HCT116 (cell line): ENCODE measurements around the gene MINK1. TPM values are rescaled to one million over a fixed set of nuclear protein-coding genes. Genes with fewer than 3 reads are reported as not detected.

Experiments
- ATAC-seq: fragments of 200-7000 bp; cut with Tn5 transposase; 2 replicates; pipeline ENCODE4 v1.9.1; 2020; ENCODE audit warnings: mild to moderate bottlenecking, moderate library complexity
- BruUV-seq: library from RNA; stranded (reverse); fragments of 400-500 nt; replicated peaks from 2 replicates; lab custom pipeline; 2021; lab: Mats Ljungman, UMichigan
- CTCF ChIA-PET: fragments of 300-600 bp; sonication (Branson Sonifier 250); formaldehyde crosslinking; loops from one replicate; lab custom pipeline; 2021; ENCODE audit warnings: antibody characterized with exemption; lab: Charles Lee
- POLR2A ChIA-PET: fragments of 300-600, 350-600 bp; sonication (Branson Sonifier 250); formaldehyde crosslinking; loops from one replicate; lab custom pipeline; 2021; ENCODE audit warnings: antibody characterized with exemption; lab: Charles Lee
- RAD21 ChIA-PET, 2 experiments: fragments of 300-600 bp; sonication (Branson Sonifier 250); formaldehyde crosslinking; loops; one replicate each; lab custom pipeline; 2023; ENCODE audit warnings: low total read pairs in 2 of 2; ENCODE audit not compliant: uncharacterized antibody in 2 of 2, unreplicated experiment in 2 of 2, low non-redundant PET in 1 of 2; lab: Charles Lee
- DNase-seq: peaks from one replicate; pipeline ENCODE4 v3.0.0-alpha.2; 2010; ENCODE audit warnings: low read depth, low spot score
- H2AFZ ChIP-seq: fragments of 200-600 bp; shearing (Covaris generic), sonication (generic); 2 replicates; pipeline ENCODE4 v1.6.1; 2017; ENCODE audit warnings: low read depth, mixed run types, mixed read lengths, antibody characterized with exemption, low read length; ENCODE audit not compliant: poor library complexity, severe bottlenecking
- H3K27ac ChIP-seq: 2 replicates; pipeline ENCODE4 v1.5.1; 2012; ENCODE audit warnings: low read depth, low read length
- H3K27me3 ChIP-seq: fragments of 200-600 bp; sonication (generic); 2 replicates; pipeline ENCODE4 v1.6.1; 2016; ENCODE audit warnings: mixed run types, low read length, mixed read lengths; ENCODE audit not compliant: insufficient read depth
- H3K36me3 ChIP-seq, 2 experiments: fragments of 200-500 bp in 1 of 2; fragments of 200-600 bp in 1 of 2; sonication (Bioruptor generic) in 1 of 2; sonication (generic) in 1 of 2; 2 replicates each; pipeline versions ENCODE4 v1.5.1 to v1.6.1; 2014 to 2016; ENCODE audit warnings: low read length in 2 of 2, inconsistent platforms in 1 of 2, mixed read lengths in 1 of 2, mixed run types in 1 of 2; ENCODE audit not compliant: insufficient read depth in 2 of 2, control insufficient read depth in 1 of 2
- H3K4me1 ChIP-seq, 2 experiments: fragments of 200-600 bp in 1 of 2; sonication (generic) in 1 of 2; 2 replicates each; pipeline versions ENCODE4 v1.5.1 to v1.6.1; 2012 to 2017; ENCODE audit warnings: low read length in 2 of 2, inconsistent platforms in 1 of 2, mild to moderate bottlenecking in 1 of 2, mixed read lengths in 1 of 2, mixed run types in 1 of 2, moderate library complexity in 1 of 2; ENCODE audit not compliant: insufficient read depth in 2 of 2, control insufficient read depth in 1 of 2
- H3K4me2 ChIP-seq: fragments of 200-600 bp; sonication (generic); 2 replicates; pipeline ENCODE4 v1.6.1; 2017; ENCODE audit warnings: mixed run types, low read length, mixed read lengths
- H3K4me3 ChIP-seq, 2 experiments: fragments of 200-600 bp in 1 of 2; sonication (generic) in 1 of 2; replicated peaks in 1 of 2; 2 replicates each; pipeline ENCODE4 v1.5.1; 2011 to 2016; ENCODE audit warnings: low read length in 2 of 2, control low read depth in 1 of 2, low read depth in 1 of 2, mild to moderate bottlenecking in 1 of 2, mixed read lengths in 1 of 2, mixed run types in 1 of 2
- H3K79me2 ChIP-seq: fragments of 200-600 bp; sonication (generic); 2 replicates; pipeline ENCODE4 v1.6.1; 2017; ENCODE audit warnings: mild to moderate bottlenecking, mixed run types, low read length, moderate library complexity, mixed read lengths; ENCODE audit not compliant: insufficient read depth
- H3K9ac ChIP-seq: fragments of 200-600 bp; sonication (generic); 2 replicates; pipeline ENCODE4 v1.6.1; 2016; ENCODE audit warnings: low read length, mixed read lengths
- H3K9me2 ChIP-seq: fragments of 200-600 bp; sonication (generic), shearing (Covaris generic); 2 replicates; pipeline ENCODE4 v1.6.1; 2017; ENCODE audit warnings: mixed run types, mild to moderate bottlenecking, moderate library complexity; ENCODE audit not compliant: insufficient read depth
- H3K9me3 ChIP-seq, 2 experiments: fragments of 200-500 bp in 1 of 2; fragments of 200-600 bp in 1 of 2; sonication (Bioruptor generic) in 1 of 2; sonication (generic) in 1 of 2; 2 replicates each; pipeline ENCODE4 v1.6.1; 2014 to 2017; ENCODE audit warnings: low read length in 2 of 2, mixed read lengths in 2 of 2, inconsistent platforms in 1 of 2, low read depth in 1 of 2, mild to moderate bottlenecking in 1 of 2, mixed run types in 1 of 2, moderate library complexity in 1 of 2; ENCODE audit not compliant: control insufficient read depth in 1 of 2, insufficient read depth in 1 of 2
- H4K20me1 ChIP-seq: fragments of 200-600 bp; sonication (generic), shearing (Covaris generic); 2 replicates; pipeline ENCODE4 v1.6.1; 2017; ENCODE audit warnings: mixed run types, mild to moderate bottlenecking, moderate library complexity; ENCODE audit not compliant: insufficient read depth
- ELF1 ChIP-seq: IDR thresholded peaks from 2 replicates; pipeline ENCODE4 v1.6.1; 2012; ENCODE audit warnings: low read depth, borderline replicate concordance
- RAD21 ChIP-seq: IDR thresholded peaks from 2 replicates; pipeline ENCODE4 v1.6.1; 2012; ENCODE audit warnings: low read depth, mild to moderate bottlenecking
- TCF7L2 ChIP-seq: IDR thresholded peaks from 2 replicates; pipeline ENCODE4 v1.7.0; 2011; ENCODE audit warnings: borderline replicate concordance, inconsistent platforms; ENCODE audit not compliant: insufficient read depth, insufficient read length; ENCODE audit errors: extremely low read depth
- ZFX ChIP-seq: fragments of 450-650 bp; IDR thresholded peaks from 2 replicates; pipeline ENCODE4 v1.6.1; 2017
- intact Hi-C: fragments of 100-400 bp; cut with micrococcal nuclease; formaldehyde crosslinking; loops from 2 replicates; pipeline ENCODE4 v1.10.0; 2022
- total RNA-seq: library from RNA; stranded (reverse); gene quantifications from one replicate; pipeline ENCODE4 v1.2.1, GENCODE V29; 2021; ENCODE audit not compliant: unreplicated experiment
- TF ChIP-seq, protein P1 (sequence below): IDR thresholded peaks from 2 replicates; pipeline ENCODE4 v1.6.1; 2012; ENCODE audit warnings: low read depth
- TF ChIP-seq, protein P2 (sequence below): IDR thresholded peaks from 2 replicates; pipeline ENCODE4 v1.6.1; 2012
- TF ChIP-seq, protein P3 (sequence below), 3 experiments: fragments of 200-600 bp in 1 of 3; sonication (generic) in 1 of 3; IDR thresholded peaks in 2 of 3; conservative IDR thresholded peaks in 1 of 3; 2 replicates each; pipeline ENCODE4 v1.5.1; 2012 to 2017; ENCODE audit warnings: low read depth in 2 of 3, low read length in 2 of 3, antibody characterized with exemption in 1 of 3, borderline replicate concordance in 1 of 3, control low read depth in 1 of 3, mild to moderate bottlenecking in 1 of 3, mixed read lengths in 1 of 3, mixed run types in 1 of 3, moderate library complexity in 1 of 3; ENCODE audit not compliant: insufficient read depth in 1 of 3

MINK1 gene
- total RNA-seq, 1 experiment from 2014 or later, result 85.2 TPM

DNA sequence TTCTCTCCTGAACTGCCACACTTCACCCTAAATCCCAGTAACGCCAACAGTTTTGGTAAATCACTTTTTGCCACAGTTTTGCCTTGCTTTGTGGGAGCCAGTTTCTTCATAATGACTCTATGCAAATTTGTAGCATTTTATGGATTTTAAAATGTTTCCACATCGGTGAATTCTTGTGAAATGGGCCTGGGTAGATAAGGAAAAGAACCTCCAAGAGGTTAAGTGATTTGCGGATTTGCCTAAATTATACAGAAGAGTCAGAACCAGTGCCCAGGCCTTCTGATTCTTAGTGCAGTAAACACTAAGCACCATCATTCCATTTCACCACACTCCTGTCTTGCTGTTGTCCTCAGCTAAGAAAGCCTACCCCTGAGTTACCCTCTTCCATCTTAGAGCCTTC lies 17.9 kb downstream of the MINK1 start (continued):
- TF ChIP-seq RAD21 (no peak), TCF7L2 (no peak)
- TF ChIP-seq, protein P1, sequence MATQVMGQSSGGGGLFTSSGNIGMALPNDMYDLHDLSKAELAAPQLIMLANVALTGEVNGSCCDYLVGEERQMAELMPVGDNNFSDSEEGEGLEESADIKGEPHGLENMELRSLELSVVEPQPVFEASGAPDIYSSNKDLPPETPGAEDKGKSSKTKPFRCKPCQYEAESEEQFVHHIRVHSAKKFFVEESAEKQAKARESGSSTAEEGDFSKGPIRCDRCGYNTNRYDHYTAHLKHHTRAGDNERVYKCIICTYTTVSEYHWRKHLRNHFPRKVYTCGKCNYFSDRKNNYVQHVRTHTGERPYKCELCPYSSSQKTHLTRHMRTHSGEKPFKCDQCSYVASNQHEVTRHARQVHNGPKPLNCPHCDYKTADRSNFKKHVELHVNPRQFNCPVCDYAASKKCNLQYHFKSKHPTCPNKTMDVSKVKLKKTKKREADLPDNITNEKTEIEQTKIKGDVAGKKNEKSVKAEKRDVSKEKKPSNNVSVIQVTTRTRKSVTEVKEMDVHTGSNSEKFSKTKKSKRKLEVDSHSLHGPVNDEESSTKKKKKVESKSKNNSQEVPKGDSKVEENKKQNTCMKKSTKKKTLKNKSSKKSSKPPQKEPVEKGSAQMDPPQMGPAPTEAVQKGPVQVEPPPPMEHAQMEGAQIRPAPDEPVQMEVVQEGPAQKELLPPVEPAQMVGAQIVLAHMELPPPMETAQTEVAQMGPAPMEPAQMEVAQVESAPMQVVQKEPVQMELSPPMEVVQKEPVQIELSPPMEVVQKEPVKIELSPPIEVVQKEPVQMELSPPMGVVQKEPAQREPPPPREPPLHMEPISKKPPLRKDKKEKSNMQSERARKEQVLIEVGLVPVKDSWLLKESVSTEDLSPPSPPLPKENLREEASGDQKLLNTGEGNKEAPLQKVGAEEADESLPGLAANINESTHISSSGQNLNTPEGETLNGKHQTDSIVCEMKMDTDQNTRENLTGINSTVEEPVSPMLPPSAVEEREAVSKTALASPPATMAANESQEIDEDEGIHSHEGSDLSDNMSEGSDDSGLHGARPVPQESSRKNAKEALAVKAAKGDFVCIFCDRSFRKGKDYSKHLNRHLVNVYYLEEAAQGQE, result no peak
- TF ChIP-seq, all 23 proteins: peak for 0

DNA sequence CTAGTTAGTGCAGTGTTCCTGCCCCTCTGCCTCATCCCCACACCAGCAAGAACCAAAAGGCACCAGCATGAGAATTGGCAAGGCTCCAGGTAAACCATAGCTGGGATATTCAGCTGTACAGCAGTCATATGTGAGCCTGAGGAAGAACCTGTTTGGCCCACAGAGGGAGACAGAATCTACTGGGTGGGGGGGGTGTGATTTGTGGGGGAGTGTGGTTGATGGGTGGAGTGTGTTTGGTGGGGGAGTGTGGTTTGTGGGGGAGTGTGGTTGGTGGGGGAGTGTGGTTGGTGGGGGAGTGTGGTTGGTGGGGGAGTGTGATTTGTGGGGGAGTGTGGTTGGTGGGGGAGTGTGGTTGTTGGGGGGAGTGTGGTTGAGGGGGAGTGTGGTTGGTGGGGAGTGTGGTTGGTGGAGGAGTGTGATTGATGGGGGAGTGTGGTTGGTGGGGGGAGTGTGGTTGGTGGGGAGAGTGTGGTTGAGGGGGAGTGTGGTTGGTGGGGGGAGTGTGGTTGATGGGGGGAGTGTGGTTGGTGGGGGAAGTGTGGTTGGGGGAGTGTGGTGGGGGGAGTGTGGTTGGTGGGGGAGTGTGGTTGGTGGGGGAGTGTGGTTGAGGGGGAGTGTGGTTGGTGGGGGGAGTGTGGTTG lies 19.5 kb downstream of the MINK1 start:
- Histone ChIP-seq H4K20me1 (no peaks in the 10 kb centered on the region), H3K36me3 (no peaks in the 10 kb centered on the region), H3K9me2 (no peaks in the 10 kb centered on the region), H3K9ac (no peak overlapping the region), H3K27me3 (no peaks in the 10 kb centered on the region), H3K79me2 (peaks cover 76% of the 10 kb centered on the region), H3K27ac (no peak overlapping the region)
- RAD21 ChIA-PET, result no interaction called here
- POLR2A ChIA-PET, result no interaction called here
- CTCF ChIA-PET, result no interaction called here
- ATAC-seq (no peak), DNase-seq (no peak)
- TF ChIP-seq, protein P2, sequence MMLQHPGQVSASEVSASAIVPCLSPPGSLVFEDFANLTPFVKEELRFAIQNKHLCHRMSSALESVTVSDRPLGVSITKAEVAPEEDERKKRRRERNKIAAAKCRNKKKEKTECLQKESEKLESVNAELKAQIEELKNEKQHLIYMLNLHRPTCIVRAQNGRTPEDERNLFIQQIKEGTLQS, result no peak
- TF ChIP-seq ZFX (no peak), ELF1 (no peak)
- TF ChIP-seq, protein P3, sequence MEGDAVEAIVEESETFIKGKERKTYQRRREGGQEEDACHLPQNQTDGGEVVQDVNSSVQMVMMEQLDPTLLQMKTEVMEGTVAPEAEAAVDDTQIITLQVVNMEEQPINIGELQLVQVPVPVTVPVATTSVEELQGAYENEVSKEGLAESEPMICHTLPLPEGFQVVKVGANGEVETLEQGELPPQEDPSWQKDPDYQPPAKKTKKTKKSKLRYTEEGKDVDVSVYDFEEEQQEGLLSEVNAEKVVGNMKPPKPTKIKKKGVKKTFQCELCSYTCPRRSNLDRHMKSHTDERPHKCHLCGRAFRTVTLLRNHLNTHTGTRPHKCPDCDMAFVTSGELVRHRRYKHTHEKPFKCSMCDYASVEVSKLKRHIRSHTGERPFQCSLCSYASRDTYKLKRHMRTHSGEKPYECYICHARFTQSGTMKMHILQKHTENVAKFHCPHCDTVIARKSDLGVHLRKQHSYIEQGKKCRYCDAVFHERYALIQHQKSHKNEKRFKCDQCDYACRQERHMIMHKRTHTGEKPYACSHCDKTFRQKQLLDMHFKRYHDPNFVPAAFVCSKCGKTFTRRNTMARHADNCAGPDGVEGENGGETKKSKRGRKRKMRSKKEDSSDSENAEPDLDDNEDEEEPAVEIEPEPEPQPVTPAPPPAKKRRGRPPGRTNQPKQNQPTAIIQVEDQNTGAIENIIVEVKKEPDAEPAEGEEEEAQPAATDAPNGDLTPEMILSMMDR (IDR thresholded peaks at IDR 0.05 in 2 of 3, conservative IDR thresholded peaks at IDR 0.05 in 1 of 3; ENCODE audit: borderline replicate concordance in 1 of 3, insufficient read depth in 1 of 3, low read depth in 2 of 3, low read length in 2 of 3), result no peak
- TF ChIP-seq, all 23 proteins: peak for 0
- H3K9me3 ChIP-seq, result no peaks in the 10 kb centered on the region
- peak overlapping the region; percentile 35 for H3K4me2 ChIP-seq
- no peak overlapping the region for H3K4me3 ChIP-seq
- H3K4me1 ChIP-seq, result peaks cover 25 to 69% of the 10 kb centered on the region in 2 experiments
- intact Hi-C loops, result no loop called here
- no TSS peak for BruUV-seq
- no peak overlapping the region for H2AFZ ChIP-seq
